Esophagus muscularis mucosa (tissue), 4 donors: ENCODE data around the gene C12orf60. TPM values are rescaled to one million over a fixed set of nuclear protein-coding genes. Genes with fewer than 3 reads are reported as not detected.

Source experiments
- DNase-seq: peaks from one replicate; pipeline ENCODE4 v3.0.0-alpha.2; 2017; ENCODE audit errors: extremely low spot score
- H3K27ac ChIP-seq, 4 donors: fragments of 200-600 bp; sonication (generic); replicated peaks in 1 of 4; 1 replicate in 3 of 4; 2 replicates in 1 of 4; pipeline ENCODE4 v1.5.1; 2016 to 2019; ENCODE audit warnings: mild to moderate bottlenecking in 1 of 4
- H3K27me3 ChIP-seq, 4 donors: fragments of 200-600 bp; sonication (generic); one replicate each; pipeline versions ENCODE4 v1.5.1 to v1.6.0; 2016 to 2019
- H3K36me3 ChIP-seq, 4 donors: fragments of 200-600 bp; sonication (generic); one replicate each; pipeline ENCODE4 v1.5.1; 2016 to 2019
- H3K4me1 ChIP-seq, 4 donors: fragments of 200-600 bp; sonication (generic); one replicate each; pipeline ENCODE4 v1.5.1; 2016 to 2019
- H3K4me3 ChIP-seq, 4 donors: fragments of 200-600 bp; sonication (generic); 1 replicate in 2 of 4; 2 replicates in 2 of 4; pipeline ENCODE4 v1.5.1; 2016 to 2019; ENCODE audit warnings: mild to moderate bottlenecking in 4 of 4, moderate library complexity in 1 of 4
- H3K9me3 ChIP-seq, 4 donors: fragments of 200-600 bp; sonication (generic); 1 replicate in 3 of 4; 2 replicates in 1 of 4; pipeline ENCODE4 v1.5.1; 2016 to 2019
- EP300 ChIP-seq: sonication (generic); formaldehyde crosslinking; IDR thresholded peaks from one replicate; pipeline ENCODE4 v1.6.1; 2017; ENCODE audit warnings: antibody characterized with exemption
- POLR2A ChIP-seq: fragments of 450-650 bp; IDR thresholded peaks from one replicate; pipeline ENCODE4 v1.6.1; 2017; ENCODE audit warnings: antibody characterized with exemption, moderate library complexity, mild to moderate bottlenecking, low read depth
- POLR2AphosphoS5 ChIP-seq, 2 donors: sonication (generic); formaldehyde crosslinking; IDR thresholded peaks; one replicate each; pipeline ENCODE4 v1.6.1; 2017; ENCODE audit warnings: antibody characterized with exemption in 2 of 2
- WGBS: methylation state at CpG from one replicate; pipeline ENCODE4 v1.1.5; 2018; 5-methylcytosine and 5-hydroxymethylcytosine counted together
- intact Hi-C: fragments of 100-400 bp; cut with DNase I; formaldehyde crosslinking; loops from one replicate; pipeline ENCODE4 v1.15.1; 2023
- total RNA-seq, 4 donors: library from RNA; depleted of rRNA; stranded (reverse); fragments of >200 nt; gene quantifications; one replicate each; pipeline versions ENCODE4 v1.1.0 to v1.2.1, GENCODE V29; 2016
- TF ChIP-seq, protein P1 (sequence below), 3 experiments: fragments of 200-600 bp in 2 of 3; fragments of 450-650 bp in 1 of 3; sonication (generic) in 2 of 3; IDR thresholded peaks; one replicate each; pipeline ENCODE4 v1.5.1; 2017 to 2019; ENCODE audit warnings: antibody characterized with exemption in 3 of 3, mild to moderate bottlenecking in 2 of 3, moderate library complexity in 1 of 3

Gene C12orf60
- total RNA-seq, 4 donors from 2014 or later: 0.66 to 2.1 (median 1.1) TPM

DNA sequence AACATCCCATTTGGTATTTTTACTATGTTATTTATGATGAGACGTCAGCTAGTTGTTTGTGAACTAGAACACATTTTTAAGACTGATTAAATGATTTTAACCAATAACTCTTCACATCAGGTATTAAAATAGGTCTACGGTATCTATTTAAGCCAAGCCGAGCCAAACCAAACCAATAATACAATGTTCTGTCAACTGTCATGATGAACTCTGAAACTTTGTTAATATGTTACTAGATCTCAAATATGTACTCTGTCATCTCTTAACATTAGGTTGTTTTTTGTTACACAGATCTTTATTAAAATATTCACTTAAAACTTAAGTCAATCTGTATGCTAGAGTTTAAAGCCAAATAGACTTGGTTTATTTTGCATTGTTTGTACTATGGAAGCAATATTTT, 38.8 kb downstream of the C12orf60 start:
- TF ChIP-seq EP300 (no peak), POLR2AphosphoS5 (IDR thresholded peaks at IDR 0.05) (no peak), POLR2A (no peak)
- TF ChIP-seq, protein P1, sequence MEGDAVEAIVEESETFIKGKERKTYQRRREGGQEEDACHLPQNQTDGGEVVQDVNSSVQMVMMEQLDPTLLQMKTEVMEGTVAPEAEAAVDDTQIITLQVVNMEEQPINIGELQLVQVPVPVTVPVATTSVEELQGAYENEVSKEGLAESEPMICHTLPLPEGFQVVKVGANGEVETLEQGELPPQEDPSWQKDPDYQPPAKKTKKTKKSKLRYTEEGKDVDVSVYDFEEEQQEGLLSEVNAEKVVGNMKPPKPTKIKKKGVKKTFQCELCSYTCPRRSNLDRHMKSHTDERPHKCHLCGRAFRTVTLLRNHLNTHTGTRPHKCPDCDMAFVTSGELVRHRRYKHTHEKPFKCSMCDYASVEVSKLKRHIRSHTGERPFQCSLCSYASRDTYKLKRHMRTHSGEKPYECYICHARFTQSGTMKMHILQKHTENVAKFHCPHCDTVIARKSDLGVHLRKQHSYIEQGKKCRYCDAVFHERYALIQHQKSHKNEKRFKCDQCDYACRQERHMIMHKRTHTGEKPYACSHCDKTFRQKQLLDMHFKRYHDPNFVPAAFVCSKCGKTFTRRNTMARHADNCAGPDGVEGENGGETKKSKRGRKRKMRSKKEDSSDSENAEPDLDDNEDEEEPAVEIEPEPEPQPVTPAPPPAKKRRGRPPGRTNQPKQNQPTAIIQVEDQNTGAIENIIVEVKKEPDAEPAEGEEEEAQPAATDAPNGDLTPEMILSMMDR (IDR thresholded peaks at IDR 0.05): no peak
- Histone ChIP-seq H3K27ac (peak overlapping the region; percentile 53 to 61 (median 57)), H3K9me3 (no peaks in the 10 kb centered on the region), H3K36me3 (no peaks in the 10 kb centered on the region), H3K4me3 (no peak overlapping the region), H3K27me3 (no peaks in the 10 kb centered on the region), H3K4me1 (peaks cover 40 to 64% (median 44%) of the 10 kb centered on the region in 4 donors)
- intact Hi-C loops: loop anchor here (5.0 to 10.0 kb wide), 3 partner anchors 90 to 312 kb away; no protein-coding TSS in a partner anchor
- 70% methylated on average over 3 of the region's 3 CpGs for WGBS
- DNase-seq: no peak

DNA sequence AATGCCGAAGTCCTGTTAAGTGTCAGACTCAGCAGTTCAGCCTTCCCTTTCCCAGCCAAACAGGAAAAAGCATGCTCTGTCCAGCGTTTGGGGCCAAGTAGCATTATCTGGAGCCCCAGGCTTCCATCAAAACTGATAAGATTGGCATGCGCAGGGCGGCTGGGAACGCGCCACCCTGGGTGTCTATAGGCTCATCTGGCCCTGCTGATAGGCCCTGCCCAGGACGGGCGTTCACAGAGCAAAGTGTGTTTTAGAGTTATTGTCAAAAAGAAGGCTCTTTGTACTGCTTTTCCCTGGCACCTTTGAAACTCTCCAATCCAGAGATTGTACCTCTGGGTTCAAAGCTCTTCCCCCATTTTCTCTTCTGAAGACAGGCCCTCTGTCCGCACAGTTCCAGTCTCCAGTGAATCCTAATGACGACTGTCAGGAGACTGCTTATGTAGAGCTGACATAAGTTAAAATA, 40.0 kb downstream of the C12orf60 start, which contains the start of gene ART4:
Gene ART4, minus strand, starts transcription at position 102 of the 463 bp plus-strand sequence. CDS start 413 bp downstream, outside the sequence.
- no peak for TF ChIP-seq POLR2A
- no peak for TF ChIP-seq POLR2AphosphoS5 (IDR thresholded peaks at IDR 0.05)
- TF ChIP-seq, protein P1 (IDR thresholded peaks at IDR 0.05): no peak
- TF ChIP-seq EP300: no peak
- peaks cover 42 to 68% (median 49%) of the 10 kb centered on the region in 4 donors for H3K4me1 ChIP-seq
- no peaks in the 10 kb centered on the region for H3K9me3 ChIP-seq
- no peak within 1 kb of the TSS for H3K4me3 ChIP-seq
- no peaks in the 10 kb centered on the region for H3K36me3 ChIP-seq
- no peak for DNase-seq
- no peaks in the 10 kb centered on the region for H3K27me3 ChIP-seq
- 81% methylated on average over 7 of the region's 10 CpGs for WGBS
- peak within 1 kb of the TSS; percentile 53 to 61 (median 57) for H3K27ac ChIP-seq
- intact Hi-C loops: loop anchor here (5.0 to 10.0 kb wide), 3 partner anchors 89 to 311 kb away; no protein-coding TSS in a partner anchor

DNA sequence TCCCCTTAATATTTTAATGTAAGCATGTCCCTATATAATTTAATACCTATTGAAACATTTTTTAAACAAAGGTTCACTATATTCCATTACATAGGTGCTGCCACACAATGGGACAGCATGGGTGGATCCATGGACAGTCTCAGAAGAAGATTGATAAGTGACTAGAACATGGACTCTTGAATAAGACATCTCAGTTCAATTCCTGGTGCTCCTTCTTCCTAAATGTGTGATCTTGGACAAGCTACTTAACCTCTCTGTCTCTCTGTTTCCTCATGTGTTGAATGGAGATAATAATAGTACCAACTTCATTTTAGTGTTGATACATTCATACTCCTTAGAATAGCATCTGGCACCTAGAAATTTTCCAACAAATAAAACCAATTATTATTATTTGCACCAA, 40.9 kb downstream of the C12orf60 start:
- no peak for DNase-seq
- TF ChIP-seq POLR2A (no peak), POLR2AphosphoS5 (IDR thresholded peaks at IDR 0.05) (no peak), EP300 (no peak)
- TF ChIP-seq, protein P1 (IDR thresholded peaks at IDR 0.05): no peak
- H3K4me1 ChIP-seq: peaks cover 42 to 73% (median 53%) of the 10 kb centered on the region in 4 donors
- no peaks in the 10 kb centered on the region for H3K36me3 ChIP-seq
- no peaks in the 10 kb centered on the region for H3K27me3 ChIP-seq
- no peaks in the 10 kb centered on the region for H3K9me3 ChIP-seq
- no peak overlapping the region for H3K27ac ChIP-seq
- H3K4me3 ChIP-seq: no peak overlapping the region
- intact Hi-C loops: loop anchor here (5.0 to 10.0 kb wide), 3 partner anchors 88 to 310 kb away; no protein-coding TSS in a partner anchor

DNA sequence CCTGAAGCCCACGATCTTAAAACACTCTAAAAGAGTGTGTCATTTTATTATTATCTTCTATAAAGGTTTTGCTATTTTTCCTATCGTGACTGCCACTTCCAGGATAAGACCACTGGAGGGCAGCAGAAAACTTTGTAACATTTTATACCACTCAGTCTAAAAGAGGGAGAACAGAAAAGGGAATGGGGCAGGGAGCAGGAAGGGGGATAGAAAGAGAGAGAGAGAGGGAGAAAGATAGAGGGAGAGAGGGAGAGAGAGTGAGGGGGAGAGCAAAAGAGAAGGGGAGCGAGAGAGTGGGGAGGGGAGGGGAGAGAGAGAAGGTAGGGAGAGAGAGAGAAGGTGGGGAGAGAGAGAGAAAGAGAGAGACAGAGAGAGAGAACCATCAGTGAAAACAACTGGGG, 41.9 kb downstream of the C12orf60 start:
- Histone ChIP-seq H3K4me1 (peaks cover 42 to 72% (median 55%) of the 10 kb centered on the region in 4 donors), H3K4me3 (no peak overlapping the region), H3K27ac (peak overlapping the region; percentile 8 to 60 (median 42)), H3K9me3 (no peaks in the 10 kb centered on the region), H3K27me3 (no peaks in the 10 kb centered on the region), H3K36me3 (no peaks in the 10 kb centered on the region)
- DNase-seq: no peak
- intact Hi-C loops: loop anchor here (1.0 to 10.0 kb wide), 4 partner anchors 42 to 377 kb away; partner anchors contain the start of genes MGP and RERG
- WGBS: 7% methylated on average over 3 of the region's 3 CpGs
- TF ChIP-seq, protein P1 (IDR thresholded peaks at IDR 0.05): peak; percentile 76 to 86 (median 83)
- TF ChIP-seq POLR2A (no peak), EP300 (no peak), POLR2AphosphoS5 (IDR thresholded peaks at IDR 0.05) (no peak)
